ENCODE measurements around the gene ACP6.

DNA sequence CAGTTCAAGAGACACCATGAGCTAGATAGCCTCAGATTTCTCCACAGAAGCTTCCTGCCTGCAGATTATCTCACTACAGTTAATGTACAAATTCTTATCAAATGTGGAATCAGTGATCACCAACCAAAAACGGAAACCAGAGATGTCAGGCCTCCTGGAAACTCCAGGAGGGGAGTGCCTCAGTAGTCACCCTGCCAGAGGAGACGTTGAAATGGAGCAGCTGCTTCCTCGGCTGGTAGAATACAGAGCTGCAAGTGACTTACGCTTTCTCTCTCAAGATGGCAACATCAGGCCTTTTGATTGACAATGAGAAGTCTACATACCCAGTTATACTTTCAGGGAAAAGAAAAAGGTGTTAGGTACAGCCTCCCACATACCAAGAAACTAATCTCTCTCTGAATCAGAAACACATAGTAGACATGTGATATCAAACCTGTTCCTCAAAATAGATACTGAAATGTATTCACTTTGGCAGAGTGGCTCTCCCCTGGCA lies 52.2 kb downstream of the ACP6 start:
- TF ChIP-seq GATA3 (IDR thresholded peaks at IDR 0.05; ENCODE audit: low read depth, low read length), result no peak
- no peak for TF ChIP-seq GATA2 (IDR thresholded peaks at IDR 0.05; ENCODE audit: low read depth, low read length)
